Retinal pigment epithelial cell (primary cell): ENCODE results near the gene CD180.

Experiments used
- DNase-seq: peaks from one replicate; pipeline ENCODE4 v3.0.0-alpha.2; 2010; ENCODE audit warnings: low read depth
- H3K4me3 ChIP-seq: 2 replicates; pipeline ENCODE4 v1.5.1; 2011; ENCODE audit warnings: mild to moderate bottlenecking, low read length, control low read depth, moderate library complexity
- TF ChIP-seq, protein P1 (sequence below): conservative IDR thresholded peaks from 2 replicates; pipeline ENCODE4 v1.5.1; 2011; ENCODE audit warnings: low read depth, low read length, control low read depth, inconsistent platforms

The CD180 gene

DNA sequence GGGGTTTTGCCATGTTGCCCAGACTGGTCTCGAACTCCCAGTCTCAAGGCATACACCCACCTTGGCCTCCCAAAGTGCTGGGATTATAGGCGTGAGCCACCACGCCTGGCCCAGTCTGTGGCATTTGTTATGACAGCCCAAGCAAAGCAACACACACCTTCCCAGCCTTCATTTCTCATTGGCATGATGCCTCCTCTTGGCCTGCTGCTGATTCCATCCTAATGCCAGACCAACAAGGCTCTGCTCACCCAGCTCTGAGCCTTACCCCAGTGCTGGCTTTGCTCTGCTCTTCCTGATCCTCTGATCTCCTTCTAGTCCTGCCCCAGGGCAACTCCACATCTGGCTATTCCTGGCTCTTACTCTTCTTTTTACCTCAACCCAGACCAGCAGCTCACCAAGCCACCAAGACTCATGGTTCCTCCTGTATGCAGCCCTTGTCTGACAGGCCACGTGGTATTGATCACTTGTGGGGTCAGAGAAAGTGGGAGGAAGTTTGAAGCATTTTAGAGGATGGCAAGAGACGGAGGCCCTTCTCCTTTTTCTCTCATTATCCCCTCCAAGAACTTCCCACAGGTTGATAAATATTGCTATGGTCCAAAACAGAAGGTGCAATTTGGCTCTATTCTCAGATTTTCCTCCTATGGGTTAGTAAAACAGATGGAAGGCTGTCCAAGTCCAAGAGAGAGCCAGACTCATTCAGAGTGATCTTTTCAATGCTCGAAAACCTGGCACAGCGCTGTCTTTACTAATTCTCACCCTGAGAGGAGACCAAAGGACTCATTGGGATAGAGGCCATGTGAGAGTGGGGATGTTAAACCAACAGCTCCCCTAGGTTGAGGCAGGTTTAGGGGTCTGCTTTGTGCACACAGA, 958 bp downstream of the CD180 start:
- TF ChIP-seq, protein P1, sequence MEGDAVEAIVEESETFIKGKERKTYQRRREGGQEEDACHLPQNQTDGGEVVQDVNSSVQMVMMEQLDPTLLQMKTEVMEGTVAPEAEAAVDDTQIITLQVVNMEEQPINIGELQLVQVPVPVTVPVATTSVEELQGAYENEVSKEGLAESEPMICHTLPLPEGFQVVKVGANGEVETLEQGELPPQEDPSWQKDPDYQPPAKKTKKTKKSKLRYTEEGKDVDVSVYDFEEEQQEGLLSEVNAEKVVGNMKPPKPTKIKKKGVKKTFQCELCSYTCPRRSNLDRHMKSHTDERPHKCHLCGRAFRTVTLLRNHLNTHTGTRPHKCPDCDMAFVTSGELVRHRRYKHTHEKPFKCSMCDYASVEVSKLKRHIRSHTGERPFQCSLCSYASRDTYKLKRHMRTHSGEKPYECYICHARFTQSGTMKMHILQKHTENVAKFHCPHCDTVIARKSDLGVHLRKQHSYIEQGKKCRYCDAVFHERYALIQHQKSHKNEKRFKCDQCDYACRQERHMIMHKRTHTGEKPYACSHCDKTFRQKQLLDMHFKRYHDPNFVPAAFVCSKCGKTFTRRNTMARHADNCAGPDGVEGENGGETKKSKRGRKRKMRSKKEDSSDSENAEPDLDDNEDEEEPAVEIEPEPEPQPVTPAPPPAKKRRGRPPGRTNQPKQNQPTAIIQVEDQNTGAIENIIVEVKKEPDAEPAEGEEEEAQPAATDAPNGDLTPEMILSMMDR, result no peak
- no peak for DNase-seq
- no peak overlapping the region for H3K4me3 ChIP-seq

DNA sequence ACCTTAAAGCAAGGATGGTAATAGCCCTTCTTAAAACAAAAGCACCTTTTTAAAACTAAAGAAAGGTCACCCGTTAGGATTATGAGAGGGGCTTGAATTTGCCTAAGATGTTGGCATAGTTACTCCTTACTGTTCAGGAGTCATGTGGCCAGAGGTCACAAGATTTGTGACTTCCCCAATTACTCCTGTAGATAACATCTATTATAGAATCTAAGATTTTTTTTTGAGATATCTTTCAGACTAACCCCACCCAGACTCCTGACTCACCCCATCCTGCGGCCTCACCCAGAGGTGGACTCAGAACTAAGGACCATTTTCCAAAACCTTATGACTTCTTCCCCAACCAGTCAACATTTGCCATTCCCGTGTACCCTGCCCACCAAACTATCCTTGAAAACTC, 2.4 kb downstream of the CD180 start:
- no peak overlapping the region for H3K4me3 ChIP-seq
- TF ChIP-seq, protein P1, result no peak
- no peak for DNase-seq

DNA sequence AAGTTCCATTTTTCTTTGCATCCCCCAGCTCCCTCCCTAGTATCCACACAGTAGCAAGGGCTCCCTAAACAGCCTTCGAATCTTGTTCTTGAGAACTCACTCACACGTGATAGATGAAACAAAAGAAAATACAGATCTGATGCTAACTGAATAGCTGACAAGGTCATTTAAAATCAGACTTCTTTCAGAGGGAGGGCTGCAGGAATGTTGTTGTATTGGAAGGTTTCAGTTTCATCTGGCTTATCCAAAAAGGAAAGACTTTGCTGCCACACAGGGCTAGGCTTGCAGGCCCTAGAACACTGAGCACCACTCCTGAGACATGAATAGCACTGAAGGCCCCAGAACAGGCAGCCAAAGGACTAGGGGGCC, 3.2 kb downstream of the CD180 start:
- DNase-seq, result no peak
- H3K4me3 ChIP-seq, result no peak overlapping the region
- TF ChIP-seq, protein P1, result no peak

GRCh38 chr5:67192719-67193438, 3.7 kb downstream of the CD180 start:
- H3K4me3 ChIP-seq, result no peak overlapping the region
- no peak for DNase-seq
- TF ChIP-seq, protein P1, result no peak

GRCh38 chr5:67190861-67191260, 5.7 kb downstream of the CD180 start:
- TF ChIP-seq, protein P1, result no peak
- no peak for DNase-seq
- no peak overlapping the region for H3K4me3 ChIP-seq

DNA sequence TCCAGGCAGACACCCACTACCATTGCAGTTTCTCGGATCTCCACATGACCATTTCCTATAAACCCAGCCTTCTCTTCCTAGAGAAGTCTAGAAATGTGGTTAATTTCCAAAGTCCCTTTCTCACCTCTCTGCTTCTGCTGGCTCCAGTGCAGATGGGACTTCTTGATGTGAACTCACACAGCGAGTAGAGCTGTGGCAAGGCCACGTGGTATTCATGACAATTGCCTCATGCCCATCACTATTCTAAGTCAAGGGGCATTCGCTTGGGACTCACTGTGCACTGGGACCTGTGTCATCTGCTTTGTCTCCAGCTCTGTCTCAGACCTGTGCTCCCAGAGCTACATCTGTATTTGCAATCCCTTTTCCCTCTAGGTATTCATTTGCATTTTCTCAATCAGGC, 6.2 kb downstream of the CD180 start:
- TF ChIP-seq, protein P1, result no peak
- no peak overlapping the region for H3K4me3 ChIP-seq
- no peak for DNase-seq
